NCI-H510A (cell line): ENCODE measurements around the gene CDCP1.
"Not testable (repeated sequence)": the region's sequence is repeated elsewhere in the genome, so short reads cannot be mapped to it uniquely, and the experiment has no call there.

Experiments used
- DNase-seq: peaks from one replicate; lab custom pipeline; 2025; lab: John Stamatoyannopoulos, UW

The CDCP1 gene

GRCh38 chr3:45056608-45057301, 89.4 kb downstream of the CDCP1 start:
- DNase-seq = no peak

DNA sequence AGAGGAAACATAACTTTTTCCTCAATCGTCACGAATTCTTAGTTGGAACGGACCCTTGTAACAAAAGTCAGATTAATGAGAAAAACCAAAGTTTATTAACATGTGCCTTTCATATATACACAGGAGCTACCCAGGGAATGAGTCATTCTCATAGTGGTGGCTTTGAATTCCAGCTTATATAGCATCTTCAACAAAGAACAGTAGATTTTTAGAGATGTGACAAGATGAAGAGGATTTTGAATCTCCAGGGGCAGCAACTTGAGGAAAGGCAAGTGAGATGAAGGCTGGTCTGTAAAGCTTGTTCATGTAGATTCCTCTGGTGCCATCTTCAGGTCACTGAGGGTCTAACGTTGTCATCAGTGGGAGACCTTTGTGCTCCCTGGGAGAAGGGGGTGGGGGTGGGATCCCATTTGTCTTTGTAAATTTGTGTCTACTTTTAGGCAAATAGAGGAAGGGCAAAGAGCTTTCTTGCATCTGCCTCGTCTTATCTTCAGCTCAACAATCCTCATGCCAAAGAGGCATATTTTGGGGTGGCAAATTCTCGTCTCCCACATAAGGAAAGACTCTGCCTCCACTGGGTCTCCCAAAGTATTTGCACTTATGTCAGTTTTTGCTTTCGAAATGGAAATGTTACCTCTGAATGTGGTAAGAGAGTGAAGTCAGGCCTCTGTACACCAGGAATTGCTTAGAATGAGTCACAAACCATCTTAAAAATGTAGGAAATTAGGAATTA, 90.6 kb downstream of the CDCP1 start:
- no peak for DNase-seq

DNA sequence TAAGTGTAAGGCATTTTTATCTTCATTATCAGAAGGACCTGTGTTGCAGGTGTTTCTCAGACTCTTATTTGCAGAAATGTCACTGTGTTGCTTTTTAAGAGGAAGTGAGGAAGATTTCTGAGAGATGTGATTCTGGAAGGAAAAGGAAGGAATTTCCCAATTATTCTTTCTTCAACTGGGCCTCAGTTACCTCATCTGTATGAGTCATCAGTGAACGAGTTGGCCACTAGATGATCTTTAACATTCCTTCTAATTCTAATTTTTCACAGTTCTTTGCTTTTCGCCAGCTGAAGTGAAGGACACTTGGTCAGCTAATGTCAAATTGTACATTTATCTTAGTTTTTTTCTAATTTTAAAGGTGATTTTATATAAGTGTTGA, 91.2 kb downstream of the CDCP1 start:
- DNase-seq = no peak

DNA sequence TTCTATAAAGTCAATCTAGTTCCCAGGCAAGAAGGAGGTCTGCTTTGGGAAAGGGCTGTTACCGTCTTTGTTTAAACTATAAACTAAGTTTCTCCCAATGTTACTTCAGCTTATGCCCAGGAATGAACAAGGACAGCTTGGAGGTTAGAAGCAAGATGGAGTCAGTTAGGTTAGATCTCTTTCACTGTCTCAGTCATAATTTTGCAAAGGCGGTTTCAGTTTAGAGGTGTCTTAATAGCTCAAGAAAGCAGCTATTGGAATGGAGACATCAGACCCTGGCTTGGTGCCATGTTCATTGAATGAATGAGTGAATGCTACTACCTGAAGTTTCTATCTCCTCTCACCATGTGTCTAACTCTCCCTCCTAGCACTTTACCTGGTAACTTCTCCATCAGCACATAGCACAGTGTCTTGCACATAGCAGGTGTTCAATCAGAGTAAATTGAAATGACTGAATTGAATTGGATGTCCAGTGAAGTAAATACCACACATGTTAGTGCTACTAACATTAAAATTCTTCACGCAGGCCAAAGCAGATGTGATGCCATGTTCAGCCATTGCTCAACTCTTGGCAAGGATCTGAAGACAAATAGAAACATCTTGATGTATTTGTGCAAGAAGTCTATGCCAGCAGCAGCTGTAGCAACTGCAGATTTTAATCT, 91.9 kb downstream of the CDCP1 start:
- no peak for DNase-seq

- not testable (repeated sequence) for DNase-seq
Measured at GRCh38 chr3:45053805-45054195, 92.4 kb downstream of the CDCP1 start.

DNA sequence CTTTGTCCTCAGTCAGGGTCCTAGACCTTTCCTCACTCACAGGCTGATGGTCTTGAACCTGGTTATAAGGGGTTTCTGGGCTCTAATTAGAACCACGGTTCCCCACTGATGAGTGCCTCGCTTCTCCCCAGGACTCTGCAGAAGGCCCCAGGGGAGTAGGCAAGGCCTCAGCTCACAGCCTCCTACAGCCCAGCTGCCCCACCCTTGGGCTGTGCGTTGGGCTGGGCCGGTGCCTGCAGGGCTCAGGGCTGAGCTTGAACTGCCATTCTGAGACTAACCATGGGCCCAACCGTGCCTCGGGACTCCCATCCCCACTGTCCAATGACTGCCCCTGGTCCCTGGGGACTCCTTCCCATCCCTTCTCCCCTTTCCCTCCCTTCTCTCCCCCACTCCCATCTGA, 94.5 kb downstream of the CDCP1 start:
- no peak for DNase-seq

DNA sequence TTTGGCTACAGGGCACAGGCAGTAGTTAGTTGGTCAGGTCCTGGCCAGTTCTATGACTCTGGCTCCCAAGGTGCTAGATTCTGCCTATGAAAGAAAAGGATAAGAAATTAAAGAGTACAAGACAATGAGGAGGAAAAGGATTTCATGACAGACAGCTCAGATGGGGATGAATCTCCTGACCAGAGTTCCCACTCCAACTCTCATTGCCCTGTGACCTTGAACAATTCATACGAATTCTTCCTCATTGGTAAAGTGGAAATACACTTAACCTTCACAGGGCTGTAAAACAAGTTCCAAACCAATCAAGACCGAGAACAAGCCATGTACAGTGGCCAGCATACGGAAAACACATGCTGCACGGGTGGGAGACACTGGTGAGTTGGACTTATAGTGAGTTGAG, 96.4 kb downstream of the CDCP1 start:
- no peak for DNase-seq

- no peak for DNase-seq
Measured at GRCh38 chr3:45048244-45048643, 97.9 kb downstream of the CDCP1 start.

DNA sequence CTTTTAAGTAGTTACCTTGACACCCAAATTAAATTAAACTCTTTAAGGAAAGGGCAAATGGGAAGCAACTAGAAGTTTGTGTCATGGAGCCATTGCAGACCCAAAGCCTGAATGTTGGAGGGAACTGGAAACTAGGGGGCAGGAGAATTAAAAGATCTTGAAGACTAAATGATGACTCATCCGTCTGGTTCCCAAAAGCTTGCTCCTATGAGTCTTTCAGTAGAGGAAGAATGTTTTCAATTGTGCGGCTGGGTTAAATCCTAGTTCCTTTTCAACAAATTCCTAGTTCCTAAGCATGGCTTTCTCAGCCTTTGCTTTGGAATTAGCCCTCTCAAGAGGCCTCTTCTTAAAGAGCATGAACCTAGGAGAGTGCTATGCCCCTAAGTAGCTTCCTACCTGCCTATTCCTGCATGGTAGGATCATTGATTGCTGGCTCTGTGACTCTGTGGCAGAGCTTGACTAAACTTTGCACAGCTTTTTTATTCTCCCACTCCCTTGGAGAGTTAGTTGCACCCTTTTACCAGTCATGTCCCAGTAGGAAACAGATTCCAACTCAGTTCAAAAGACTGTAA, 102.4 kb downstream of the CDCP1 start:
- no peak for DNase-seq

- no peak for DNase-seq
Measured at GRCh38 chr3:45042162-45042561, 104.0 kb downstream of the CDCP1 start.

DNA sequence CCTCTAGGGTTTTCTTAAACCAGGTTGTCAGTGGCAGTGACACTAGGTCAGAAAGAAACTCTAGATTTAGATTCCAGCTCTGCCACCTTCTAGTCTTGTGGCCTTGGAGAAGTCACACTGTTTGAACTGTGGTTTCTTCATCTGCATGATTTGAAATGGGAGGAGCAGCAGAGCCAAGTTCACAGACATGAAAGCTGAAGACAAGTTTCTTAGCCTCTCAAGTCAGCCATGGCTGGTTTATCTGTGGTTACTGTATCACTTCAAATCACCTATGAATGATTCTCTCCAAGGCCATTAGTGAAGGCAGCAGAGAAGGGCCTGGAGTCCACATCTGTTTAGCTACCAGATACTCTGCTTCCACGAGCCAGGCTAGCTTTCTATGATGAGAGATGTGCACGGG, 104.5 kb downstream of the CDCP1 start:
- no peak for DNase-seq

DNA sequence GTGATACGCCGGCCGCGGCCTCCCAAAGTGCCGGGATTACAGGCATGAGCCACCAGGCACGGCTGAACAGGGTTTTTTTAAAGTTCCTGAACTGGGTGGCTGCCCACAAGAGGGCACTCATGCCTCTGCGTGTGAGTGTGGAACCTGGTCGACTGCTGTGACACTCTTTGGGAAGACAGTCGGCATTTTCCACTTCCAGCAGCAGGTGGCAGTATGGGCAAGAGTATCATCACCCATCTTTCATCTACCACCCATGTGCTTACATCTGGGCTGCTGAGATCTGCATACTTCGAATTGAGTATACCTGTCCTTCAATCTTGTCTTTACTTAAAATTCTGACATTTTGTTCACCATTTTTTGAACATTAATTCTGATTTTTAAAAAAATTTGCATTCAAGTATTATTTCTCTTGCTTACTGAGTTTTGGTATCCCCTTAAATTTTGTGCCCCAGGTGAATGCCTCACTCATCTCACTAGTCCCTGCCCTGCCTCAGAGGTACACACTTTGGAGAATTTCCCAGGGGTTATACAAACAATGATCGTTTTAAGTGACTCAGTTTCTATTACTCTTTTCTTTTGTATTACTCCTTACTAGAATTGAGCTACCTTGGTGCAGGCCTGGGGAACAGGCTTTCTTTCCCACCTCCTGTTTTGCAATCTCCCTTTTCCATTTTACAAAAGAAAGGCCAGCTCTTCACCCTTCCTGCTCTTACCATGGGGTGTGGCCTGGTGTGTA, 108.3 kb downstream of the CDCP1 start:
- peak; percentile 67 for DNase-seq

DNA sequence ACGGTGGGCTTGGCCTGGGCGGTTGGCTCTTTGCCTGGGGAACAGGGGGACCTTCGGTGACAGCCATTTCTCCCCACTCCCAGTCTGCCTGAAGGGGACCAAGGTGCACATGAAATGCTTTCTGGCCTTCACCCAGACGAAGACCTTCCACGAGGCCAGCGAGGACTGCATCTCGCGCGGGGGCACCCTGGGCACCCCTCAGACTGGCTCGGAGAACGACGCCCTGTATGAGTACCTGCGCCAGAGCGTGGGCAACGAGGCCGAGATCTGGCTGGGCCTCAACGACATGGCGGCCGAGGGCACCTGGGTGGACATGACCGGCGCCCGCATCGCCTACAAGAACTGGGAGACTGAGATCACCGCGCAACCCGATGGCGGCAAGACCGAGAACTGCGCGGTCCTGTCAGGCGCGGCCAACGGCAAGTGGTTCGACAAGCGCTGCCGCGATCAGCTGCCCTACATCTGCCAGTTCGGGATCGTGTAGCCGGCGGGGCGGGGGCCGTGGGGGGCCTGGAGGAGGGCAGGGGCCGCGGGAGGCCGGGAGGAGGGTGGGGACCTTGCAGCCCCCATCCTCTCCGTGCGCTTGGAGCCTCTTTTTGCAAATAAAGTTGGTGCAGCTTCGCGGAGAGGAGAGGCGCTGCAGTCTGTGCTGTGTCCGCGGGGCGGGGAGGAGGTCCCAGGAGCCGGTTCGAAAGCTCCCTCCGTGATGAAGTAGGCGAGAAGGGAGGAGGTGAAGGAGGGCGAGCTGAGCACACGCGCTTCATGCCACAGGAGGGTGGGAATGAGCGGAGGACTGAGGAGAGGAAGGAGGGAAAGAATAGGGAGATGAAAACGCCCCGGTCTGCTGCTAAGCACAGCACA, 110.5 kb downstream of the CDCP1 start:
- DNase-seq = no peak

- DNase-seq = no peak
Measured at GRCh38 chr3:45034612-45035252, 111.4 kb downstream of the CDCP1 start.

- DNase-seq = no peak
Measured at GRCh38 chr3:45033791-45034190, 112.4 kb downstream of the CDCP1 start.
